AG08395 (cell line): Measurements from ENCODE around the gene FRMPD4.
"Not testable (repeated sequence)": the region's sequence is repeated elsewhere in the genome, so short reads cannot be mapped to it uniquely, and the experiment has no call there.

Experiments
- DNase-seq: peaks from one replicate; pipeline ENCODE4 v3.0.0; 2012; ENCODE audit warnings: mixed read lengths, low spot score

The FRMPD4 gene

DNA sequence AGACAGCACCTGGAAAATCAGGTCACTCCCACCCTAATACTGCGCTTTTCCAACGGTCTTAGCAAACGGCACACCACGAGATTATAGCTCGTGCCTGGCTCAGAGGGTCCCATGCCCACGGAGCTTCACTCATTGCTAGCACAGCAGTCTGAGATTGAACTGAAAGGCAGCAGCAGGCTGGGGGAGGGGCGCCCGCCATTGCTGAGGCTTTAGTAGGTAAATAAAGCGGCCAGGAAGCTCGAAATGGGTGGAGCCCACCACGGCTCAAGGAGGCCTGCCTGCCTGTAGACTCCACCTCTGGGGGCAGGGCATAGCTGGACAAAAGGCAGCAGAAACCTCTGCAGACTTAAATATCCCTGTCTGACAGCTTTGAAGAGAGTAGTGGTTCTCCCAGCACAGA, 399.8 kb downstream of the FRMPD4 start:
- not testable (repeated sequence) for DNase-seq

DNA sequence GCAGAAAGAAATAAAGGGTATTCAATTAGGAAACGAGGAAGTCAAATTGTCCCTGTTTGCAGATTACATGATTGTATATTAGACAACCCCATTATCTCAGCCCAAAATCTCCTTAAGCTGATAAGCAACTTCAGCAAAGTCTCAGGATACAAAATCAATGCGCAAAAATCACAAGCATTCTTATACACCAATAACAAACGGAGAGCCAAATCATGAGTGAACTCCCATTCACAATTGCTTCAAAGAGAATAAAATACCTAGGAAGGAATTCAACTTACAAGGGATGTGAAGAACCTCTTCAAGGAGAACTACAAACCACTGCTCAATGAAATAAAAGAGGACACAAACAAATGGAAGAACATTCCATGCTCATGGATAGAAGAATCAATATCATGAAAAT, 404.0 kb downstream of the FRMPD4 start:
- DNase-seq: not testable (repeated sequence)

DNA sequence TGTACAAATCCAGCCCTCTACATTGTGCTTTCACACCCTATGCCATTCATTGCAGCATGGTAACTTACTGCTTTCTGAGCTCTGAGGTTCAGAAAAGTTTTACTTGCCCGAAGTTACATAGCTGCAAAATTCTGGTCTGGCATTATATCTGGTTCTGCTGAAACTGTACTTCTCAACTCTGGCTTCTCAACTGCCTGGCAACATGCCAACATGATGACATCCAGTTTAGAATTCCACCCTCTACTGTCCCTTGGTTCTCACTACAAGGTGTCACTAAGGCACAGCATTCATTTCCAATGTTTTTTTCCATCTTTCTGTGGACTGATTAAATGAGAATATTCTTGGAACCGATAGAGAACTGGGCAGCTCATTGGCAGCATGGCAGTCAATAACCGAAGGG, 410.1 kb downstream of the FRMPD4 start:
- no peak for DNase-seq

DNA sequence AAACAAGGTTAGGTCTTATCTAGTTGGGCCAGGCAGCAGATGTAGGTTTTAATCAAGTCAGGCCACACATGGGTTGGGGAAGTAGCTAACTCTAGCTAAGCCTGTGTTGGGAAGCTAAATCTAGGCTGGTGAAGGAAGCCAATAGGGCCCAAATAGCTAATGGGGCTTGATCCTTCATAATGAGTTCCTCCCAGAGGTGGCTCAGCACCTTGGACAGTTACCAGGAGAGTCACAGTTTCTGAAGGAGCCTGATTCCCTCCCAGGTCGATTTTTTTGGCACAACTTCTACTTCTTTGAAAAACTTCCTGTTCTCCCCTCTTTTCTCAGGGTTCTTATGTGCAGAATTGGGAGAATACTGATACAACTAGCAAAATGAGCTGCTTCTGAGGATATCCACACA, 410.5 kb downstream of the FRMPD4 start:
- DNase-seq: peak; percentile 13

DNA sequence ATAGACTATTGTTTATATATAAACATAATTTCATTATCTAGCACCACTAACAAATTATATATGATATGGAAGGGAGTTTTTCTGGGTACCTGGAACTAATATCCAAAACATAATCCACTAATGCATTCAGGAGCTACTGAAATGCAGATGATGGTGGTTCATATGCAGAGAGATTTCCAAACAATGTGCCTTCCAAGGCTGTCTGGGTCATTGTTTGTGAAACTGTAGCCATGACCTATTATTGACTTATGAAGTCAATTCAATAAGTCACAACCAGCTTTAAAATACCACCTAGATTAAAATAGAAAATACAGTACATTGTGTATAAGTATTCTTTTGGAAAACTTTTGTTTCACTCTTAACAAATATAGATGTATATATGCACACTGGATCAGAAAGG, 415.9 kb downstream of the FRMPD4 start:
- no peak for DNase-seq

DNA sequence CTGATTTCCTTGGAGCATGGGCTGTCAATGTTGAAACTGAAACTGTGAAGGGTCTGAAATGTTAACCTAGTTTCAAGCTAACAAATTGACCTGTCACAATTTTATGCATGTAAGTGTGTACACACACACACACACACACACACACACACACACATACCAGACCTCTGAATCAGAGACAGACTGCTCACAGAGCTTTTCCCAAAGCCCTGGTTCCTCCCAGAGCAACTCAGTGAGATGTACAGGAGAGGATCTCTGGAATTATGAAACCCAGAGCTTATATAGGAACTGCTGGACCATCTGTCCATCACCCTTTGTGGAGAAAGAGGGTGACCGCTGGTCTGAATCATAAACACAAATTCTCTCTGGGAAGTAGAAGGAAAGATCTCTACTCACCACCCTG, 424.8 kb downstream of the FRMPD4 start:
- peak; percentile 13 for DNase-seq

DNA sequence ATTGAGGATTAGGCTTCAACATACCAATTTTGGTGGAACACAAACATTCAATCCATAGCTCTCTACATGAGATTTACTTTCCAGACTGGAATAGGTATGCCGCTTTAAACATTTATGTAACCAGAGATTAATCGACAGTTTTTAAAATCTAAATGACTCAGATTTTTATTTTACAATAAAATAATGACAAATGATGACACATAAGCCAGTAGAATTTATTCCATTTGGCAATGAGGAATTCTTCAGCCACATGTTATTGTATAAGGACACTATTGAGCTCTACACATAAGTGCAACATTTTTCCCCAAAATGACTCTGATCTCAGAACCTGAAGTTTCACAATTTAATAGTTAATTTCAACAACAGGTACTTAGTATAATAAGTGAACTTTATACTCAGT, 425.9 kb downstream of the FRMPD4 start:
- DNase-seq: no peak

DNA sequence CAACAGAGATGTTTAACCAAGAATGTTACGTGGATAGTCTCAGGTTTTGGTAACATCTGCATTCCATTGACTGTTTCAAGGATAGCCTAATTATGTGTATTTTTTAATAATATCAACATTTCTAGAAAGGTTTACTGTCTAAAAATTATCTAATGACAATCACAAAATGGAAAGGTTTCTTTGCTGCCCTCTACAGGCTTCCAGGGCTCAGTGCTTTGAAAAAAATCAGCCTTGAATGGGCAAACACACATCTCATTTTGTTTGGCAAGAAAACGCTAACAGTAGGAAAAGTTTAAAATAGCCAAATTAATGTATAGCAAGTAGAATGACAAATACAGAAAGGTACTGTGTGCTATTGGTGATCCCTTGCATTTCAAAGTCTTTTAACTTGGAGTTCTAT, 429.6 kb downstream of the FRMPD4 start:
- no peak for DNase-seq

DNA sequence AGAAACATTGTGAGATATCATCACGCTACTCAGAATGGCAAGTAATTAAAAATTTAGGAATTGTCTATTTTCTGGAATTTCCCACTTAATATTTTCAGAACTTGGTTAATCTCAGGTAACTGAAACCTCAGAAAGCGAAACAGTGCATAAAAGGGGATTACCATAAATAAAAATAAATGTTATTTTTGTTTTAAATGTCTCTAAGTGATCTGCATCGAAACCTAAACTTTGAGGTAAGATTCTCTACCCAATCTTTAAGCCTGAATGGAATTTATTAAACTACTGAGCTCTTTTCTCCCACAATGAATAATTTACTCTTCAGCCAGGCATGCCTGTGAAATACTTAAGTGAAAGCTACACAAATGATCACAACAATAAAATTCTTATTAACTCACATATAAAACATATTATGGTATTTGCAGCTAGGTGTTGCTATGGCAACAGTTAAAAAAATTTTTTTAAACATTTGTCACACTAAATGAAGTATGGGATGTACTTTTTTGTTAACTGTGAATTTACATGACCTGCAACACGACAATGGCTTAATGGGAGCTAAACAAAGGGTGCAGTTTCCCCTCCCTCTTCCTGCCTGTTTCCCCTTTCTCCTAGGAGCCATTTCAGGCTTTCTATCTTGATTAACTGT, 432.7 kb downstream of the FRMPD4 start:
- no peak for DNase-seq

DNA sequence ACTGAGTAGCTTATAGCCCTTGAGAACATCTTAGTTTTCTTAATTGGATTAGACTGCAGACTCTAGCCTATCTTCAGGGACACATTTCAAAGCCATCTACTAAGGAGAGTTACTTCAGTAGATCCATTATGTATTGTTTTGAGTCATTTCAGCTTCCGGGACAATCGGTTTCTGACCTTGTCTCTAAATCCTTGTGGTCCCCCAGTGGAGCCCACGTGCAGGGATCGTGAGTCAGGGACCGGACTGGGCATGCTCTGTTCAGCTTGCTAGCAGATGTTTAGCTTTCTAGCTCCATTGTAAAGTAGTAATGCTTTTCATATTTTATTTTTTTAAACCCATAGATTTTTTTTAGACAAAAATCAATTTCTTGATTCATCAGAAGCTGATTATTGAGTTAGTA, 441.0 kb downstream of the FRMPD4 start:
- DNase-seq: no peak

DNA sequence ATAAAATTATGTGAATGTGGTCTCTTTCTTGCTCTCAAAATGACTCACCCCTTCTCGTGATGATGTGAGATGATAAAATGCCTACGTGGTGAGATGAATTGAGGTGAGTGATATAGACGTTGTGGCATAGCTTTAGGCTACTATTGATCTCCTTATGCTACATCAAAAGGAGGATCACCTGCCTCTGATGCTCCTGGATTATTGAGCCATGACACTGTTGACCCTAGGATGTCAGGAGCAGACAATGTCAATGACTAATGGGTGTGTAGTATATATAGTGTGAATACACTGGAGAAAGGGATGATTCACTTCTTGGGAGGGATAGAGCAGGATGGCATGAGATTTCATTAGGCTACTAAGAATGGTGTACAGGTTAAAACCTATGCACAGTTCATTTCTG, 442.3 kb downstream of the FRMPD4 start:
- no peak for DNase-seq

DNA sequence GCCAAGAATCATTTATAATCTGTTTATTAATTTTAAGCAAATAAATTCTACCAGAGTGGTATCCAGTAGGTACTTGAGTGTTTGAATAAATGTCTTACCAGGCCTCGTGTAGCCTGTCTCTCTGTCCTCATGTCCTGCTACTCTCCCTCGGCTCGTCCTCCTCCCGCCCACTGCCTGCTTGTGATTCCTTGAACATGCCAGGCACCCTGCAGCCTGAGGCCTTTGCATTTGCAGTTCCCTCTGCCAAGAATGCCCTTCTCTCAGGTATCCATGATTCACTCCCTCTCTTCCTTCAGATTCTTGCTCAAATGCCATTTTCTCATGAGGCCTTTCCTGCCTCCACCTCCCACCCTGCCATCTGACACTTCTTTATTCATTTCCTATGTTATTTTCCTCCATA, 443.3 kb downstream of the FRMPD4 start:
- no peak for DNase-seq

DNA sequence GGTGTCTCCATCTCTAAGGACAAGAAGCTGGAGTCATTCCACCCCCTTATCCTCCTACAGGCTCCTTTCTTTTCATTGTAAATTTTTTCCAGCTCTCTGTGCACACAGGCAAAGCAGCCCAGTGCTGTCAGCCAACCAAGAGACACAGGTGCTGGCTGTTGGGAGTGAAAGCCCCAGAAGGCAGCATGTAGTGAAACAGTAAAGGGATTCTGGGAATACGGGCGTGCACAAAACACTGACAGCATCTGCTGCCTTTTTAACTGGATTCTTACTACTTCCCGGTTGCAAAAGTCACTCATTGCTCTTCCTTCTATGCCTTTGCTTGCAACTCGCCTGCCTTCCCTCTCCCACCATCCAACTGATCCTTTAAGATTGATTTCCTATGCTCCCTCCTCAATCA, 444.4 kb downstream of the FRMPD4 start:
- DNase-seq: no peak

DNA sequence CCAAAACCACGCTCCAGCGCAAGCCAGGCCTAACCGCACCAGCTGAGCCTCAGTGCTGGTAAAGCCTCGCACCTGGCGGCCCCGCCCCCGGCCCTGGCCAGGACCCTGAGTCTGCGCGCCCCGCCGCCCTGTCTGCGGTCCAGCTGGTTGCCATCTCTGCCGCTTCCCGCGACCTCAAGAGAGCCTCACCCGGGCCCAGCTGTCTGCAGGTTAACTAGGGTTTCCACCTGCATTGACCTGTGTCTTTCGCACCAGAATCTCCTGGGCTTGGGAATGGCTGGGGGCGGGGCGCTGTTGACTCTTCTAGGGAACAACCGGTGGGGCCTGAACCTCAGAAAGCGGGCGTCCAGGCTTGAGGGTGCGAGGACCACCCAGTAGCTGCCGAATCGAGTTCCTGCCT, 445.3 kb downstream of the FRMPD4 start:
- no peak for DNase-seq

DNA sequence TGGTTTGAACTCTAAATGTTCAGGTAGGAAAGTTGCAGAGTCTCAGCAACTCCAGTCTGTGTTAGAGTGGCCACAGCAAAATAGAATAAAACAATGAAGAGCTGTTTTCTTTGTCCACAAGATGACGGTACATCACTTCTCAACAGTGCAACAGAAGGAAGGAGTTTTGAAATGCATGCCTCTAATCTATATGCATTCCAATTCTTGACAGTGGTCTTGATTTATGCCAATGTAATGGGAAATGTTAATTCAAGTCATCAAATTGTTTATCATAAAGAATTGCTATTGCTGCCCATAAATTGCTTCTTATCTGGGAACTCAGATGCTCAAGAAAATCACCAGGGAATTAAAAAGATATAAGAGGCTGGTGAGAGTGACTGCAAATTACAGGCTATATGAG, 457.4 kb downstream of the FRMPD4 start:
- no peak for DNase-seq

DNA sequence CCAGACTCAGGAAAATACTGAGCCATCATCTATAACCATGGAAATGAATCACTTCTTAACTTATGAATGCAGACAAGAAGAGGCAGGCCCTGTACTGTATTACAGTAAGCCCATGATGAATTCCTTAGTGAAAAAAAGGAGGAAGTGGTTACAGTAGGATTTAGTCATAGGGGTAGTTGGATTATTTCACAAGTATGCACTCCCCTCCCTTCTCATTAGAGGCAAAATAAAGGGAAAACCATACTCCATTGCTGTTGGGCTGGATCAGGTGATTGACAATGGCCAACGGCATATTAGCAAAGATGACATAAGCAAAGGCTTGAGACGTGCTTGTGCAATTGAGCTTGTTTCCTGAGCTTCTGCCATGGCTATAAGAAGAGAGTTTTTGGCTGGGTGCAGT, 471.8 kb downstream of the FRMPD4 start:
- DNase-seq: peak; percentile 52

DNA sequence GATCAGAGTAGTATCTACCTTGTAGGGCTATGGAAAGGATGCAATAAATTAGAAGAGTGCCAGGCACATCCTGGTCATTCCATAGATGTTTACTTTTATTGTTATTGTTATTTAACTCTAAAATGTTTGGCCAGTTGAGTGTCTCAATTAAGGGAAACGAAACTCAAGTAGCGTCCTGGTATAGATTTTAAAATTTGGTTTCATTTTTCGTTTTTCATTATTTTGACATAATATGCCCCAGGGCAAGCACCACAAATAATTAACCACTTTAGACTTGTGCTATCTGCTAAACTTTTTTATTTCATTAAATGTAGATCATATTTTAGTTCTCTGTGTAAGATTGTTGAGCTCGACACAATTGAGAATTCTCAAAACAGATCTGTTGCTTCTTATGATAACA, 473.2 kb downstream of the FRMPD4 start:
- DNase-seq: no peak

DNA sequence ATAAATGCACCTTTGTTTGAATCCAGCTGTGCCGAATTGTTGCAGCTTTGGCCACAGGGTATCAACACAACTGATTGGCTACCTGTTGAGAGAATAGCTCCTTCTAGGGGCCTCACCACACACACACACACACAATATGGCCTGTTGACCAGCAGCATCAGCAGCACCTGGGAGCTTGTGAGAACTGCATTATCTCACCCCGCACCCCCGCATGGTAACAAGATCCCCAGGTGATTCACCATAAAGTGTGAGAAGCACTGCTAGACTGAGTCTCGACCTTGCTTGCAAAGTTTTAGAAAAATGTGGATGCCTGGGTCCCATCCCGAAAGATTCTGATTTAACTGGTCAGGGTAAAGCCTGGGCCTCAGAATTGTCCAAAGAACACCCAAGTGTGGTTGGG, 476.0 kb downstream of the FRMPD4 start:
- no peak for DNase-seq

DNA sequence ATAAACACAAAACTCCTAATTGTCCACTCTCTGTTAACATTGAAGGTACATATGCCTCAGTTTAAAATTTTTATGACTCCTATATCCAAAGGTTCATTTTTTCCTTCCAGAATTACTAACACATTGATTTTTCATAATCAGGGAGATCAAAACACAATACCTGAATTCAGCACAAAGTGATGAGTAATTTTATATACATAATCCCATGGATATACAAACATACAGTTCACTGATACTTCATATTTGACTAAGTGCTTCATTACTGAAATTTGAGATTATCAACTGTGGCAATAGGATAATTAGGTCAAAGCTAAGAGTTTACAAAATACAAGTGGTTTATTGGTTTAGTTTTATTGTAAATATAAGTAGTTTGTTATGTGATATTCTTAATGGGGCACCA, 476.8 kb downstream of the FRMPD4 start:
- no peak for DNase-seq

DNA sequence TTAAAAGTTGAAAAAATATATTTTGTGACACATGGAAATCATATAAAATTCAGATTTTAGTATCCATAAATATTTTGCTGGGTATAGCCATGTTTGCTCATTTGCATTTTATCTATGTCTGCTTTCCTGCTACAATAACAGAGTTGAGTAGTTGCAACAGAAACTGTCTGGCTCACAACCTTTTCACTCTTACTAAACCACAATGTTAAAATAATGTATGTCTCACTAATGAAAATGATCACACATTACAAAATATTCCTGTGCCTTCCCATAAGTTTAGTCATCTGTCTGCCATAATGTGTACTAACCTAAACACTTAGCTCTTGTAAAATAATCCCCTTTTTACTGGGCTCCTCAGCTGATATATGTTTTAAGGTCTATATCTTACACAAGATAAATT, 479.0 kb downstream of the FRMPD4 start:
- no peak for DNase-seq

DNA sequence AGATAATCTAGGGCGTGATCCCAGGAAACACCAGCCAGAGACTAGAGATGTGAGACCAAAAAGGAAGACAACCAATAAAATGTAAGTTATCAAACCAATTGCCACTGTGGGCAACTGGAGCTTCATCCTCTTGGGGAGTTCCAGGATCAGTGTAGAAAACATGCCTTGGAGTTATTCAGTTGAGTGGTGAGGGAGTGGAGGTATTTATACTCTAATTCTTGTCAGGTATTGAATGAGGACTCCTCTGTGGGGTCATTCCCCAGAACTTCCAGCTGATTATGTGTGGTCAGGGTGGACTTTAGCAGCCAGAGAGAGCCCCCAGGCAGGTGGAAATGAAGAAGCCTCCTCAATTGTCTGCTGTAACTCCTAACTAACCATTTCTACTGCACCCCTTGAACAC, 509.0 kb downstream of the FRMPD4 start:
- no peak for DNase-seq

DNA sequence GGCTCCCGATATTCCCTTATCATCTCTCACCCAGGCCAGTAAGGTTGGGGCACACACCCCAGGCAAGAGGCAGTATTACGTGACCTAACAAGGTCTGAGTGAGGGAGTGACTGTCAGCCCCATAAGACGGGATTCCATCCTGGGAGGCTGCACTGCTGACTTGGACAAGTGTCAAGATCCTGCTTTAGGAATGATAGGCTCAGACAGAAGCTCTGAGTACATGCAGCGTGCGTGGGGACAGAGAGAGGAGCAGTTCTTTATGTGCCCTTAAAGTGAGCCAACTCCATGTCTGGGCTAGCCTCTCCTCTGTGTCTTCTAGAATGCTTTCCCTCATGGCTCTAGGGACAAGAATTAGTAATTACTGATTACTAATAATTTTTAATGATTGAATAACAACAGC, 510.7 kb downstream of the FRMPD4 start:
- no peak for DNase-seq

DNA sequence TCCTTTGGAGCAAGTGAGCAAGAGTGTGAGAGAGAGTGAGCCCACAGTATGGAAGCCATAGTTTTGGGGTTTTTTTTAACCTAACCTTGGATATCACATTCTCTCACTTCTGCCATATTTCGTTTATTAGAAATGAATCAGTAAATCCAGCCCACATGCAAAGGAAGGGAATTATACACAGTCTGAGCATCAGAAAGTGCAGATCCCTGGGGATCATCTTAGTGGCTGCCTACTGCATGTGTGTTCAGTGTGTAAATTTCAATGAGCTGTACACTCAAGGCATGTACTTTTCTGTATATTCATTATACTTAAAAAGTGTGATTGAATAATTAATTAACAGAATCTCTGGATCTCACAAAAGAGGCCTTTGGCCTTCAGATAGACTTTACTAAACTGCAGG, 519.2 kb downstream of the FRMPD4 start:
- no peak for DNase-seq

DNA sequence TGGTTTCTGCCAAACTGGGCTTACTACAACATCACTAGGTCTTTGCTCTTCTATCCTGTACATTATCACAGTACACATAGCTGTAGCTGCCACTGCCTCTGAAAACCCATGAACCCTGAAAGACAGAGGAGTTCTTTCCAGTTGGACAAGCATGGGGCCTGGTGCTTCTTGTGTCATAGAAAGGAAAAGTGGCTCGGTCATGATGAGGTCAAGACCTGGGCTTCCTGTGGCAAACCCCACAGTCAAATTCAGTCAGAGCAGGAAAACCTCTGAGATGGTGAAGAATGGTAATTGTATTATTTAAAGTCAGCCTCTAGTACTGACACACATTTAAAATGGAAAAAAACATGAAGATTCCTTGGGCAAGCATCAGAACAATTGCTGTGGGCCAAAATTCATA, 519.6 kb downstream of the FRMPD4 start:
- DNase-seq: no peak

DNA sequence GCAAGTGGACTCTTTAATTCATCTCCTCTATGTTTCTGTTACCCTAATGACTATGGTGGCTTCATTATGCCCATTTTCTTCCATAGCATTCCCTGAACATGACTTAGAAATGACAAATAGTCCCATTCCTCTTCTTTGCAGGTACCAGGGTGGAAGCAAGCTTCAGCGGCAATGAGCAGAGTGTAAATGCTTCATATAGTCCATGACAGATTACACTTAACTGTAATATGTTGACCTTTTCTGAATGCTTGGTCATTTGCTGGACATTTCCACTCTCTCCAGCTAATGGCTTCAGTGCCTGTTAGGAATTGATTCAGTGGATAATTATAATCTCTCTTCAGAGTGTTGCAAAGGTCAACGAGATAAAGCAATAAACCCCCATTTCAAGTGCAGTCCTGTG, 523.2 kb downstream of the FRMPD4 start:
- no peak for DNase-seq
